ENCODE results near the gene ETV3.

DNA sequence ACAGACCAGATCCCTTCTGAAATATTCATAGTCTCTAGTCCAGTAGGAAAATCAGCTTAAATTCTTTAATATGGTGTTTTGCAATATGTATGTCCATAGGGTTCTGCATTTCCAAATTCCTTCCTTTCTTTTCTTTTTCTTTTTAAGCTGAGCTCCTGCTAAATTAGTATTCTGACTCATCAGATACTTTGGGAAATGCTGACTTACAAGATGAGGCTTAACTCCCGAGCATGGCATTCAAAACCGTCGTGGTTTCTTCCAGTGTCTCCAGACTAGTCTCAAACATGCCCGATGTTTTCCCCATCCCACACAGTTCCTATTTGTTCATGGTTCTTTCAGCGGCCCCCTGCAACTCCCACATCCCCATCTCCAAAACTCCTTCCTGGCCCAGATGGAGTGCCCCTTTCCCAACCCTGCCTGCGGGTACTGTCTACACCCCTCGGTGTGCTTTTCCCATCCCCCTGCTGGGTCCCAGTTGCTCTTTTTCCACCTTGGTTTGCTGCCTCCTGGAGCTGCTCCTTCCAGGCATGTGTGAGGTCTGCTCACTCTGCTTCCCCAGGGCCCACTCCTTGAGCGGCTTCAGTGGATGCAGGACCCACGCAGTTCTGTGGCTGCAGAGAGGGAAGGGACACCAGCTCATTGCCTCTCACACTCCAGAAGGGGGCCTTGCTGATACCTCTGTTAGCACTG is 19.5 kb upstream of the ETV3 start:
- TF ChIP-seq CTCF (IDR thresholded peaks at IDR 0.05), result no peak
- no peak for TF ChIP-seq POLR2AphosphoS5 (IDR thresholded peaks at IDR 0.05)

All from gastroesophageal sphincter (tissue), 3 donors.